MCF 10A (cell line): ENCODE data around the gene EXTL1. TPM values are rescaled to one million over a fixed set of nuclear protein-coding genes. Genes with fewer than 3 reads are reported as not detected.

Experiments used
- BruUV-seq: library from RNA; stranded (reverse); fragments of 400-500 nt; replicated peaks from 2 replicates; lab custom pipeline; 2021; lab: Mats Ljungman, UMichigan
- CTCF ChIA-PET: fragments of 300-600 bp; sonication (Branson Sonifier 250); formaldehyde crosslinking; extraction: SDS; loops from one replicate; lab custom pipeline; 2021; ENCODE audit warnings: antibody characterized with exemption, inconsistent platforms; lab: Yijun Ruan, JAX
- POLR2A ChIA-PET: fragments of 300-600, 350-650 bp; sonication (Branson Sonifier 250); formaldehyde crosslinking; extraction: SDS; loops from one replicate; lab custom pipeline; 2020; ENCODE audit warnings: antibody characterized with exemption, inconsistent platforms; lab: Yijun Ruan, JAX
- DNase-seq: peaks from one replicate; pipeline ENCODE4 v3.0.0-alpha.2; 2018; ENCODE audit not compliant: unreplicated experiment
- H3K27ac Mint-ChIP-seq: one replicate; pipeline ENCODE4 v1.8.0; 2022; ENCODE audit warnings: mild to moderate bottlenecking, low read depth, mixed read lengths; ENCODE audit not compliant: unreplicated experiment
- H3K27me3 Mint-ChIP-seq: one replicate; pipeline ENCODE4 v1.8.0; 2022; ENCODE audit warnings: mixed read lengths; ENCODE audit not compliant: insufficient read depth, unreplicated experiment
- H3K36me3 Mint-ChIP-seq: one replicate; pipeline ENCODE4 v1.8.0; 2022; ENCODE audit warnings: mild to moderate bottlenecking, moderate library complexity, mixed read lengths; ENCODE audit not compliant: insufficient read depth, unreplicated experiment
- H3K4me1 Mint-ChIP-seq: one replicate; pipeline ENCODE4 v1.8.0; 2022; ENCODE audit warnings: mixed read lengths; ENCODE audit not compliant: insufficient read depth, unreplicated experiment
- H3K4me3 Mint-ChIP-seq: one replicate; pipeline ENCODE4 v1.8.0; 2022; ENCODE audit warnings: mild to moderate bottlenecking, moderate library complexity, mixed read lengths; ENCODE audit not compliant: unreplicated experiment
- H3K9me3 Mint-ChIP-seq: one replicate; pipeline ENCODE4 v1.8.0; 2022; ENCODE audit warnings: mixed read lengths; ENCODE audit not compliant: unreplicated experiment
- CTCF ChIP-seq: fragments of 200-600 bp; IDR thresholded peaks from one replicate; pipeline ENCODE4 v1.8.0; 2022; ENCODE audit warnings: antibody characterized with exemption, mild to moderate bottlenecking; ENCODE audit not compliant: unreplicated experiment
- intact Hi-C: fragments of 100-400 bp; cut with micrococcal nuclease; formaldehyde crosslinking; loops from 2 replicates; pipeline ENCODE4 v1.14.1; 2022
- total RNA-seq: library from RNA; stranded (reverse); gene quantifications from 2 replicates; pipeline ENCODE4 v1.2.3, GENCODE V29; 2022

EXTL1 gene
- total RNA-seq, 1 experiment from 2014 or later: not detected

GRCh38 chr1:26084844-26085243 lies 63.3 kb downstream of the EXTL1 start:
- Mint-ChIP-seq H3K4me3 (no peak overlapping the region), H3K27me3 (peaks cover 27% of the 10 kb centered on the region), H3K36me3 (no peaks in the 10 kb centered on the region), H3K4me1 (no peaks in the 10 kb centered on the region), H3K9me3 (no peaks in the 10 kb centered on the region), H3K27ac (no peak overlapping the region)
- ChIA-PET POLR2A (no interaction called here), CTCF (interaction anchor here (0.6 to 3.2 kb wide), 4 partner anchors 18 to 71 kb away, joined by 3 to 14 read pairs (median 4); no protein-coding TSS in a partner anchor)
- no TSS peak for BruUV-seq
- no peak for DNase-seq
- intact Hi-C loops: no loop called here
- no peak for TF ChIP-seq CTCF

Other genes with a start within 250 kb of the EXTL1 start
- 21.8 and 25.5 TPM in 2 replicates for gene SELENON, start 221.6 kb upstream of the EXTL1 start, total RNA-seq
- gene MTFR1L, start 201.8 kb upstream of the EXTL1 start, total RNA-seq: 39.3 and 42.2 TPM in 2 replicates
- gene AUNIP, start 162.3 kb upstream of the EXTL1 start, total RNA-seq: 5.2 and 9.4 TPM in 2 replicates
- 3.8 and 4.4 TPM in 2 replicates for gene PAQR7, start 146.1 kb upstream of the EXTL1 start, total RNA-seq
- 99.3 and 137 TPM in 2 replicates for gene STMN1, start 115.4 kb upstream of the EXTL1 start, total RNA-seq
- 12.8 and 22.3 TPM in 2 replicates for gene PAFAH2, start 23.7 kb upstream of the EXTL1 start, total RNA-seq
- gene SLC30A2, start 24.3 kb downstream of the EXTL1 start, total RNA-seq: not detected in 2 replicates
- not detected in 2 replicates for gene TRIM63, start 45.9 kb downstream of the EXTL1 start, total RNA-seq
- 10.8 and 10.9 TPM in 2 replicates for gene PDIK1L, start 90.0 kb downstream of the EXTL1 start, total RNA-seq
- gene FAM110D, start 137.3 kb downstream of the EXTL1 start, total RNA-seq: not detected in 2 replicates
- not detected in 2 replicates for gene C1orf232, start 147.2 kb downstream of the EXTL1 start, total RNA-seq
- gene ZNF593, start 148.1 kb downstream of the EXTL1 start, total RNA-seq: 61.5 and 82.6 TPM in 2 replicates
- not detected in 2 replicates for gene ZNF593OS, start 150.1 kb downstream of the EXTL1 start, total RNA-seq
- gene CNKSR1, start 155.7 kb downstream of the EXTL1 start, total RNA-seq: 31.0 and 35.5 TPM in 2 replicates
- not detected in 2 replicates for gene CATSPER4, start 168.8 kb downstream of the EXTL1 start, total RNA-seq
- gene CEP85, start 212.4 kb downstream of the EXTL1 start, total RNA-seq: 11.1 and 12.2 TPM in 2 replicates